ENCODE measurements around the gene CLTC.

CLTC gene

GRCh38 chr17:59699218-59699617, 79.5 kb downstream of the CLTC start:
- Mint-ChIP-seq H3K27me3 (ENCODE audit: low read depth) (no peaks in the 10 kb centered on the region), H3K4me1 (peaks cover 4% of the 10 kb centered on the region), H3K27ac (no peak overlapping the region), H3K4me3 (no peak overlapping the region), H3K9me3 (no peaks in the 10 kb centered on the region), H3K36me3 (ENCODE audit: low read depth) (peaks cover 66% of the 10 kb centered on the region)
- no peak for TF ChIP-seq CTCF (IDR thresholded peaks at IDR 0.05; ENCODE audit: unreplicated experiment in 3 of 3)

- Mint-ChIP-seq H3K27ac (no peak overlapping the region), H3K27me3 (ENCODE audit: low read depth) (no peaks in the 10 kb centered on the region), H3K4me1 (peaks cover 8% of the 10 kb centered on the region), H3K4me3 (no peak overlapping the region), H3K9me3 (no peaks in the 10 kb centered on the region), H3K36me3 (ENCODE audit: low read depth) (peaks cover 63% of the 10 kb centered on the region)
- TF ChIP-seq CTCF (IDR thresholded peaks at IDR 0.05; ENCODE audit: unreplicated experiment in 3 of 3): no peak
Observed at GRCh38 chr17:59699786-59700185, 80.1 kb downstream of the CLTC start.

GRCh38 chr17:59702304-59702703, 82.6 kb downstream of the CLTC start:
- Mint-ChIP-seq H3K27me3 (ENCODE audit: low read depth) (no peaks in the 10 kb centered on the region), H3K9me3 (no peaks in the 10 kb centered on the region), H3K4me3 (peak overlapping the region in 2 of 3 experiments; percentile 4 to 35), H3K27ac (no peak overlapping the region), H3K36me3 (ENCODE audit: low read depth) (peaks cover 49% of the 10 kb centered on the region), H3K4me1 (peaks cover 19% of the 10 kb centered on the region)
- TF ChIP-seq CTCF (IDR thresholded peaks at IDR 0.05; ENCODE audit: unreplicated experiment in 3 of 3): no peak

- Mint-ChIP-seq H3K4me3 (peak within 1 kb of the TSS; percentile 94 to 97 (median 96)), H3K27ac (peak within 1 kb of the TSS; percentile 95 to 97 (median 96)), H3K4me1 (peaks cover 40% of the 10 kb centered on the region), H3K9me3 (no peaks in the 10 kb centered on the region), H3K36me3 (ENCODE audit: low read depth) (peaks cover 12% of the 10 kb centered on the region), H3K27me3 (ENCODE audit: low read depth) (no peaks in the 10 kb centered on the region)
- TF ChIP-seq CTCF (IDR thresholded peaks at IDR 0.05; ENCODE audit: unreplicated experiment in 3 of 3): no peak
Observed at GRCh38 chr17:59707149-59707970, 87.7 kb downstream of the CLTC start, which contains the start of the genes PTRH2 and VMP1. TSS of gene PTRH2 (minus strand) at chr17:59707430. CDS start at chr17:59697978, 9,452 bp downstream. TSS of gene VMP1 (plus strand) at chr17:59707654. CDS start at chr17:59731447, 23,793 bp downstream.

- H3K4me1 Mint-ChIP-seq: peaks cover 40% of the 10 kb centered on the region
- H3K27ac Mint-ChIP-seq: peak overlapping the region; percentile 95 to 97 (median 96)
- H3K9me3 Mint-ChIP-seq: no peaks in the 10 kb centered on the region
- TF ChIP-seq CTCF (IDR thresholded peaks at IDR 0.05; ENCODE audit: unreplicated experiment in 3 of 3): no peak
- H3K36me3 Mint-ChIP-seq (ENCODE audit: low read depth): peaks cover 10% of the 10 kb centered on the region
- H3K4me3 Mint-ChIP-seq: peak overlapping the region; percentile 94 to 97 (median 96)
- no peaks in the 10 kb centered on the region for H3K27me3 Mint-ChIP-seq (ENCODE audit: low read depth)
Observed at GRCh38 chr17:59707971-59708430, 88.3 kb downstream of the CLTC start.
